Measurements from ENCODE around the gene LTBP3. TPM values are rescaled to one million over a fixed set of nuclear protein-coding genes. Genes with fewer than 3 reads are reported as not detected.
A peak's percentile ranks its signal among the peaks of the same experiment; 100 is the strongest.

LTBP3 gene
- total and polyA plus RNA-seq, 2 of the 13 experiments (the other 11 are each of a cell fraction or from before 2014, with no cell fraction given): 12.2 to 68.1 TPM

DNA sequence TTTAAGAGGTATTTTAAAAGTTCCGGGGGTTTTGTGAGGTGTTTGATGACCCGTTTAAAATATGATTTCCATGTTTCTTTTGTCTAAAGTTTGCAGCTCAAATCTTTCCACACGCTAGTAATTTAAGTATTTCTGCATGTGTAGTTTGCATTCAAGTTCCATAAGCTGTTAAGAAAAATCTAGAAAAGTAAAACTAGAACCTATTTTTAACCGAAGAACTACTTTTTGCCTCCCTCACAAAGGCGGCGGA lies 59.5 kb downstream of the LTBP3 start (continued):
- TF ChIP-seq PRDM15 (CRISPR knock-in tag; IDR thresholded peaks at IDR 0.05): peak; percentile 48; the same call in 1 of the 2 replicates
- no peak for TF ChIP-seq NONO (IDR thresholded peaks at IDR 0.05)
- no peak; the same call in 1 of the 2 replicates for TF ChIP-seq NONO (CRISPR knock-in tag; conservative IDR thresholded peaks at IDR 0.05)

- Histone ChIP-seq H3K9ac (ENCODE audit: insufficient read depth, low read depth, low read length) (peak overlapping the region; percentile 99), H3K4me2 (ENCODE audit: low read depth, low read length) (peak overlapping the region; percentile 78), H3K9me3 (ENCODE audit: low read length) (no peaks in the 10 kb centered on the region), H3K36me3 (replicated peaks in 1 of 2; ENCODE audit: control insufficient read depth in 1 of 2, insufficient read depth in 2 of 2, low read length in 2 of 2) (peaks cover 0 to 18% of the 10 kb centered on the region in 2 experiments; a peak in 2 of 5 replicates), H3K4me3 (replicated peaks in 1 of 3; ENCODE audit: insufficient read depth in 1 of 3, low read depth in 2 of 3, low read length in 3 of 3) (peak overlapping the region; percentile 85 to 93 (median 89)), H2AFZ (ENCODE audit: low read length) (no peak overlapping the region), H3K4me1 (ENCODE audit: insufficient read depth, low read length) (peaks cover 29% of the 10 kb centered on the region), H3K27ac (ENCODE audit: extremely low read length, insufficient read depth, low read length) (peak overlapping the region; percentile 100), H3K27me3 (ENCODE audit: control insufficient read depth in 1 of 2, insufficient read depth in 2 of 2, low read length in 2 of 2) (no peaks in the 10 kb centered on the region; a peak in 2 of 5 replicates), H3K79me2 (ENCODE audit: insufficient read depth, low read length) (peaks cover 56% of the 10 kb centered on the region), H4K20me1 (ENCODE audit: insufficient read depth, low read length) (peaks cover 35% of the 10 kb centered on the region)
- TSS peak; percentile 79 for BruUV-seq (replicated peaks)
- CTCF ChIA-PET (ENCODE audit: low intra/inter-chr PET ratio, low total read pairs): interaction anchor here (1.0 kb wide), 1 partner anchor 10 kb away, joined by 3 read pairs; no protein-coding TSS in a partner anchor
- peak; percentile 9; the same call in 2 of the 3 replicates for ATAC-seq
- intact Hi-C loops (cut with micrococcal nuclease; ENCODE audit: unreplicated experiment) (no loop called here), in situ Hi-C loops (cut with HindIII; ENCODE audit: extremely low pct_ligation_motif_present, low pct_unique_long_range_greater_than_20kb) (loop anchor here (5.0 kb wide), 1 partner anchor 76 kb away; the partner anchor contains the start of gene NEAT1)
- no peak for FAIRE-seq
- POLR2A ChIA-PET: interaction anchor here (0.9 to 27.3 kb wide), 36 partner anchors 10 to 223 kb away, joined by 3 to 1590 read pairs (median 8); partner anchors contain the start of genes DPF2, NEAT1, PCNX3 and SCYL1
- 0% methylated on average over 22 of the region's 24 CpGs for WGBS (ENCODE audit: low lambda C conversion rate)
- DNase-seq (ENCODE audit: low spot score): no peak
- TF ChIP-seq ZNF331 (CRISPR knock-in tag; IDR thresholded peaks at IDR 0.05): no peak
- TF ChIP-seq ZFP82 (CRISPR knock-in tag; IDR thresholded peaks at IDR 0.05; ENCODE audit: borderline replicate concordance): no peak
- TF ChIP-seq, protein P1, sequence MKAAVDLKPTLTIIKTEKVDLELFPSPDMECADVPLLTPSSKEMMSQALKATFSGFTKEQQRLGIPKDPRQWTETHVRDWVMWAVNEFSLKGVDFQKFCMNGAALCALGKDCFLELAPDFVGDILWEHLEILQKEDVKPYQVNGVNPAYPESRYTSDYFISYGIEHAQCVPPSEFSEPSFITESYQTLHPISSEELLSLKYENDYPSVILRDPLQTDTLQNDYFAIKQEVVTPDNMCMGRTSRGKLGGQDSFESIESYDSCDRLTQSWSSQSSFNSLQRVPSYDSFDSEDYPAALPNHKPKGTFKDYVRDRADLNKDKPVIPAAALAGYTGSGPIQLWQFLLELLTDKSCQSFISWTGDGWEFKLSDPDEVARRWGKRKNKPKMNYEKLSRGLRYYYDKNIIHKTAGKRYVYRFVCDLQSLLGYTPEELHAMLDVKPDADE (CRISPR knock-in tag; IDR thresholded peaks at IDR 0.05): 0 out of 2 replicates have a peak, but pooled peaks have one; percentile 50
- no peak for TF ChIP-seq ZNF556 (CRISPR knock-in tag; IDR thresholded peaks at IDR 0.05; ENCODE audit: borderline replicate concordance)
- no peak for TF ChIP-seq ZNF263 (CRISPR knock-in tag; IDR thresholded peaks at IDR 0.05)
- TF ChIP-seq NFE2L1 (CRISPR knock-in tag; IDR thresholded peaks at IDR 0.05; ENCODE audit: borderline replicate concordance): no peak
- TF ChIP-seq, protein P2, sequence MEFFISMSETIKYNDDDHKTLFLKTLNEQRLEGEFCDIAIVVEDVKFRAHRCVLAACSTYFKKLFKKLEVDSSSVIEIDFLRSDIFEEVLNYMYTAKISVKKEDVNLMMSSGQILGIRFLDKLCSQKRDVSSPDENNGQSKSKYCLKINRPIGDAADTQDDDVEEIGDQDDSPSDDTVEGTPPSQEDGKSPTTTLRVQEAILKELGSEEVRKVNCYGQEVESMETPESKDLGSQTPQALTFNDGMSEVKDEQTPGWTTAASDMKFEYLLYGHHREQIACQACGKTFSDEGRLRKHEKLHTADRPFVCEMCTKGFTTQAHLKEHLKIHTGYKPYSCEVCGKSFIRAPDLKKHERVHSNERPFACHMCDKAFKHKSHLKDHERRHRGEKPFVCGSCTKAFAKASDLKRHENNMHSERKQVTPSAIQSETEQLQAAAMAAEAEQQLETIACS (CRISPR knock-in tag; IDR thresholded peaks at IDR 0.05): peak; percentile 17; the same call in 1 of the 2 replicates
These were observed 60.0 kb downstream of the LTBP3 start for GRCh38 chr11:65498042-65498726.
